NB4 (cell line): ENCODE measurements around the gene CHST8.

ENCODE experiments used
- DNase-seq: peaks from one replicate; pipeline ENCODE4 v3.0.0; 2010; ENCODE audit warnings: low read depth
- H3K4me3 ChIP-seq: one replicate; pipeline ENCODE4 v1.5.1; 2011; ENCODE audit warnings: mild to moderate bottlenecking, low read depth, low read length, moderate library complexity
- MYC ChIP-seq: IDR thresholded peaks from 2 replicates; pipeline ENCODE4 v1.6.1; 2011; ENCODE audit warnings: low read depth, low read length
- POLR2A ChIP-seq: IDR thresholded peaks from 2 replicates; pipeline ENCODE4 v1.6.1; 2011; ENCODE audit warnings: mild to moderate bottlenecking; ENCODE audit not compliant: insufficient read length; ENCODE audit errors: extremely low read depth
- TF ChIP-seq, protein P1 (sequence below): IDR thresholded peaks from 2 replicates; pipeline ENCODE4 v1.6.1; 2011; ENCODE audit warnings: low read depth, low read length
- TF ChIP-seq, protein P2 (sequence below): IDR thresholded peaks from one replicate; pipeline ENCODE4 v1.5.1; 2012; ENCODE audit warnings: low read depth, low read length

CHST8 gene

DNA sequence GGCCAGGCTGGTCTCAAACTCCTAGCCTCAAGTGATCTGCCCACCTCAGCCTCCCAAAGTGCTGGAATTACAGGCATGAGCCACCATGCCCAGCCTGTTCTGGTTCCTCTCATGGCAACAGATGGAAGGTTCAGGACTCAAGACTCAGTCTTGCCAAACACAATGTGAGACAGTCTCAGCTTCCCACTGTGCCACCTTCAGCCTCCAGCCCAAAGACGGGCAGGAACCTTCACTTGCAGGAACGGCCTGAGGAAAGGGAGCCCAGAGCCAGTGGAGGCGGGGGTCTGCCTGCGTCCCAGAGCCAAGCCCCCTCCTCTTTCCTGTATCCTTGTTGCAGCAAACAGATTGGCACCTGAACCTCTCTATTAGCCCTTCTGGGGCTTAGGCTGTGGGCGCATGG is 2.9 kb upstream of the CHST8 start:
- no peak overlapping the region for H3K4me3 ChIP-seq
- TF ChIP-seq POLR2A: no peak
- TF ChIP-seq, protein P1, sequence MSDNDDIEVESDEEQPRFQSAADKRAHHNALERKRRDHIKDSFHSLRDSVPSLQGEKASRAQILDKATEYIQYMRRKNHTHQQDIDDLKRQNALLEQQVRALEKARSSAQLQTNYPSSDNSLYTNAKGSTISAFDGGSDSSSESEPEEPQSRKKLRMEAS: no peak
- TF ChIP-seq, protein P2, sequence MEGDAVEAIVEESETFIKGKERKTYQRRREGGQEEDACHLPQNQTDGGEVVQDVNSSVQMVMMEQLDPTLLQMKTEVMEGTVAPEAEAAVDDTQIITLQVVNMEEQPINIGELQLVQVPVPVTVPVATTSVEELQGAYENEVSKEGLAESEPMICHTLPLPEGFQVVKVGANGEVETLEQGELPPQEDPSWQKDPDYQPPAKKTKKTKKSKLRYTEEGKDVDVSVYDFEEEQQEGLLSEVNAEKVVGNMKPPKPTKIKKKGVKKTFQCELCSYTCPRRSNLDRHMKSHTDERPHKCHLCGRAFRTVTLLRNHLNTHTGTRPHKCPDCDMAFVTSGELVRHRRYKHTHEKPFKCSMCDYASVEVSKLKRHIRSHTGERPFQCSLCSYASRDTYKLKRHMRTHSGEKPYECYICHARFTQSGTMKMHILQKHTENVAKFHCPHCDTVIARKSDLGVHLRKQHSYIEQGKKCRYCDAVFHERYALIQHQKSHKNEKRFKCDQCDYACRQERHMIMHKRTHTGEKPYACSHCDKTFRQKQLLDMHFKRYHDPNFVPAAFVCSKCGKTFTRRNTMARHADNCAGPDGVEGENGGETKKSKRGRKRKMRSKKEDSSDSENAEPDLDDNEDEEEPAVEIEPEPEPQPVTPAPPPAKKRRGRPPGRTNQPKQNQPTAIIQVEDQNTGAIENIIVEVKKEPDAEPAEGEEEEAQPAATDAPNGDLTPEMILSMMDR: no peak
- no peak for DNase-seq

DNA sequence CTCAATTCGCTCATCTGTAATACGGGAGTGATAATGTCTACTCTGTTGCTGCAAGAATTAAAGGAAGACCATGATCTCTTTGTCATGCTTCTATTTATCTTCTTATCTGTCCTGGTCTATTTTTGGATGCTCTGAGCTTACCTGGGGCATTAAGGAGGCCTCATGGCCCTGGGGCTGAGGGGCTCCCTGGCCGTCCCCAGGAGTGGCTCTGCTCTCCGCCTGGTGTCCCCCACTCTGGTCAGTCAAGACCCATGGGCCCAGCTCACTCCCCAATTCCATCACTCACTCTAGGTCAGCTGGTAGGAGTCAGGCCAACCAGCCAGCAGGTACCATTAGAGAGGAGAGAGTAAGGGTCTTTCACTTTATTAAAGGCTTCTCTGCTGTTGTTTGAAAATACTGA is 1.1 kb upstream of the CHST8 start:
- no peak overlapping the region for H3K4me3 ChIP-seq
- no peak for TF ChIP-seq POLR2A
- DNase-seq: no peak

DNA sequence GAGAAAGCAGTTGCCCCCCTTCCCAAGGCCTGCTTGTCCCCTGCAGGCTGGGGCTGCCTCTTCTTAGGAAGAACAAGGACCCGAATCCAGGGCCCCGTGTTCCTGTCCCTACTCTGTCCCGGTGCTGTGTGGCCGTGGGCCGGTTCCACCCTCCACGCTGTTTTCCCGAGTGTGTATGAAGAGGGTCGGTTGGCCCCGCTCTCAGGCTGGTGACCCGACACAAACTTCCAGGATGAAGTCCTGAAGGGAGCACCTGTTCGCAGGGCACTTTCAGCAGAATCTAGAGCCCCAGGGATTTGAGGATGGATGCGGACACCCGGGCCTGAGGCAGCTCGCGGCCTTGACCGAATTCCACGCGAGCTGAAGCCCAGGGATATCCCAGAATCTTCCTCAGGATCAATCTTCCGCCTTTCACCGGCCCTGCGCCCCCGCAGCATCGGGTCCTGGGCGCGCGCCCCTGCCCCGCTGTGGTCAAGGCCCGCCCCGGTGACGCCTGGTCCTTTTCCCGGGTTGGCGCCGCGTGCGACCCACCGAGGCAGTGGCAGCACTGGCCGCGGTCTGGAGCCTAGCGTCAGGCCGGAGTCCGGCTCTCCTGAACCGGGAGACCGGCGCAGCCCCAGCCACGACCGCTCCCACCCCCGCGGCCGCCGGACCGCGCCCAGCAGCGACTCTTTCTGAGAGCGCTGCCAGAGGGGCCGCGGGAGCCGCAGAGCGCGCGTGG is 528 bp upstream of the CHST8 start:
- no peak for DNase-seq
- TF ChIP-seq MYC (no peak), POLR2A (no peak)
- TF ChIP-seq, protein P1: no peak
- TF ChIP-seq, protein P2: no peak
- H3K4me3 ChIP-seq: no peak overlapping the region

DNA sequence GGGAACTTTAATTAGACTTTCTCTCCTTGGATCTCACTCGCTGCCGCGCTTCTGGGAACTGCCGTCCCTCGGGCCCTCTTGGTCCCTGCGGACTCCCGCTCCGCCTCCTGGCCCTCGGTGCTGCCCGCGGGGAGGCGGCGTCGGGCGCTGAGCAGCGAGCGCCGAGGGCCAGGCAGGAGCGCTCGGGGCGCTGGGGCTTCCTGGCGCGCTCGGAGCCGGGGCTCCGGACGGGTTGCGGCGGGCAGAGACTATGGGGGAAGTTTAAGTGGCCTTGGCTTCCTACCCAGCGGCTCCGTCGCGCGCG is 704 bp downstream of the CHST8 start:
- H3K4me3 ChIP-seq: no peak overlapping the region
- DNase-seq: no peak
- TF ChIP-seq POLR2A (no peak), MYC (no peak)
- TF ChIP-seq, protein P2: no peak

DNA sequence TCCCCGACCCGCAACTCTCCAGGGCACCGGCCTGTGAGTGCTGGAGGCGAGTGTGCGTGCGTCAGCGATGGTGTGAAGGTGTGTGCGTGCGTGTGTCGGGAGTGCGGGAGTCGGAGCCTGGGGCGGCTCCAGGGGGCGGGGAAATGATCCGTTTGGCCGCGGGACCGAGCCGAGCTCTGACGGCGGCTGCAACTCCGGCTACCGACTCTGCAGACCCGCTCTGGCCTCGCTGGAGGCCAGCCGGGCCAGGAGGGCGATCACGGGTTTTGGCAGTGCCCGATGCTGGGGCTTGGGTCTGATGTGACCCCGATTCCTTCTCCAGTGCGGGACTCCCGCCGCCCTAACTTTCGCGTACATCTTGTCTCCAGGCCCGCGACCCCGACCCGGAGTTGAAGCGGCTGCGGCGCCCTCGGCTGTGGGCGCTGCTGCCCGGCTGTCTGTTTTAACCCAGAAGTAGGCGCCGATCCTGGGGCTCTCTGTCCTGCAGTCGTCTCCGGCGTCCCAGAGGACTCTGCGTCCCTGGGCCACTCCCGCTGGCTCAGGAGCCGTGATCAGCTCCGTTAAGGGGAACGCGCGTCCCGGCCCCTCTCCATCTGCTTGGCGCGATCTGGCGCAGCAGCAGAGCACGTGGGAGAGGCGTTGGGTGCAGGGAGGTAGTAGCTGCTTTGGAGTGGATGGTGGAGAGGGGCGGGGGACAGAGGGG is 1.2 kb downstream of the CHST8 start:
- no peak for DNase-seq
- no peak overlapping the region for H3K4me3 ChIP-seq
- TF ChIP-seq POLR2A: no peak
- TF ChIP-seq, protein P2: no peak
- TF ChIP-seq MYC: no peak
- TF ChIP-seq, protein P1: no peak

DNA sequence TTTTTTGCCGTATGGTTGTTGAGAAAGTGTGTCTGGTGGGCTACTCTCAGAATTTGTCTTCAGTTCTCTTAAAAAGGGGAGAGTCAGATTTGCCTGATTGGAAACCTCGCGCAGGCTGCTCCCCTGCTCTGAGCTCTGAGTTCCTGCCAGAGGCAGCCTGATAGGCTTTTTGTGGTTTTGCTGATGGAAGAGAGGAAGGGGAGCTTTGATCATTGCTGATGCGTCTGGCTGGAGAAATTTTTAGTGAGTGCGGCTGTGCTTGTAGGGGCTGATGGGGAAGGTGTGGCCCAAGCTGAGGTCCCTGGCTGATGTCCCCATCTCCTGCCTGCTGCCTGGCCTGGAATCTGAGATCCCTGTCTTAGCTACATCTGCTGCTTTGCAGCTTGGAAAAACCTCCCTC is 2.8 kb downstream of the CHST8 start:
- TF ChIP-seq MYC (no peak), POLR2A (no peak)
- TF ChIP-seq, protein P1: no peak
- TF ChIP-seq, protein P2: no peak
- no peak overlapping the region for H3K4me3 ChIP-seq
- no peak for DNase-seq
